ENCODE results near the gene ITIH1. TPM values are rescaled to one million over a fixed set of nuclear protein-coding genes. Genes with fewer than 3 reads are reported as not detected.

The ITIH1 gene
- total RNA-seq, 1 donor from 2014 or later, result not detected

DNA sequence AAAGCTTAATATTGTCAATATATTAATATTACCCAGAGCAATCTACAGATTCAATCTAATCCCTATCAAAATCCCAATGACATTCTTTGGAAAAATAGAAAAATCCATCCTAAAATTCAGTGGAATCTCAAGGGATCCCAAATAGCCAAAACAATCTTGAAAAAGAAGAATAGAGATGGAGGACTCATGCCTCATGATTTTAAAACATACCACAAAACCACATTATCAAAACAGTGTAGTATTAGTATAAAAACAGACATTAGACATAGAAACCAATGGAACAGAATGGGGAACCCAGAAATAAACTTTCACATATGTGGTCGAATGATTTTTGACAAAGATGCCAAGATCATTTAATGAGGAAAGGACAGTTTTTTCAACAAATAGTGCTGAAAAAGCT is 21.3 kb upstream of the ITIH1 start:
- H3K9ac ChIP-seq, result no peak overlapping the region
- no peak for DNase-seq (ENCODE audit: low spot score)
- Mint-ChIP-seq H3K36me3 (peaks cover 40% of the 10 kb centered on the region), H3K4me3 (no peak overlapping the region), H3K9me3 (no peaks in the 10 kb centered on the region), H3K4me1 (no peaks in the 10 kb centered on the region), H3K27me3 (ENCODE audit: insufficient read depth, low read depth) (no peaks in the 10 kb centered on the region), H3K27ac (no peak overlapping the region)
- peaks cover 15% of the 10 kb centered on the region for H3K36me3 ChIP-seq
- H3K4me3 ChIP-seq, result no peak overlapping the region
- no peak for TF ChIP-seq EZH2 (IDR thresholded peaks at IDR 0.05)
- TF ChIP-seq, protein P1, sequence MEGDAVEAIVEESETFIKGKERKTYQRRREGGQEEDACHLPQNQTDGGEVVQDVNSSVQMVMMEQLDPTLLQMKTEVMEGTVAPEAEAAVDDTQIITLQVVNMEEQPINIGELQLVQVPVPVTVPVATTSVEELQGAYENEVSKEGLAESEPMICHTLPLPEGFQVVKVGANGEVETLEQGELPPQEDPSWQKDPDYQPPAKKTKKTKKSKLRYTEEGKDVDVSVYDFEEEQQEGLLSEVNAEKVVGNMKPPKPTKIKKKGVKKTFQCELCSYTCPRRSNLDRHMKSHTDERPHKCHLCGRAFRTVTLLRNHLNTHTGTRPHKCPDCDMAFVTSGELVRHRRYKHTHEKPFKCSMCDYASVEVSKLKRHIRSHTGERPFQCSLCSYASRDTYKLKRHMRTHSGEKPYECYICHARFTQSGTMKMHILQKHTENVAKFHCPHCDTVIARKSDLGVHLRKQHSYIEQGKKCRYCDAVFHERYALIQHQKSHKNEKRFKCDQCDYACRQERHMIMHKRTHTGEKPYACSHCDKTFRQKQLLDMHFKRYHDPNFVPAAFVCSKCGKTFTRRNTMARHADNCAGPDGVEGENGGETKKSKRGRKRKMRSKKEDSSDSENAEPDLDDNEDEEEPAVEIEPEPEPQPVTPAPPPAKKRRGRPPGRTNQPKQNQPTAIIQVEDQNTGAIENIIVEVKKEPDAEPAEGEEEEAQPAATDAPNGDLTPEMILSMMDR (IDR thresholded peaks at IDR 0.05), result no peak
- no peak for TF ChIP-seq EZH2phosphoT487 (IDR thresholded peaks at IDR 0.05)
- H3F3A ChIP-seq (ENCODE audit: low read depth), result no peaks in the 10 kb centered on the region
- no peak overlapping the region for H2AFZ ChIP-seq (replicated peaks)
- no peaks in the 10 kb centered on the region for H3K79me2 ChIP-seq (ENCODE audit: low read depth)
- no peak overlapping the region for H3K27ac ChIP-seq
- no peaks in the 10 kb centered on the region for H3K4me1 ChIP-seq
- no peaks in the 10 kb centered on the region for H3K9me3 ChIP-seq (ENCODE audit: low read depth)
- no peaks in the 10 kb centered on the region for H4K20me1 ChIP-seq (ENCODE audit: low read depth)
- H3K4me2 ChIP-seq, result no peak overlapping the region
- no peaks in the 10 kb centered on the region for H3K27me3 ChIP-seq

DNA sequence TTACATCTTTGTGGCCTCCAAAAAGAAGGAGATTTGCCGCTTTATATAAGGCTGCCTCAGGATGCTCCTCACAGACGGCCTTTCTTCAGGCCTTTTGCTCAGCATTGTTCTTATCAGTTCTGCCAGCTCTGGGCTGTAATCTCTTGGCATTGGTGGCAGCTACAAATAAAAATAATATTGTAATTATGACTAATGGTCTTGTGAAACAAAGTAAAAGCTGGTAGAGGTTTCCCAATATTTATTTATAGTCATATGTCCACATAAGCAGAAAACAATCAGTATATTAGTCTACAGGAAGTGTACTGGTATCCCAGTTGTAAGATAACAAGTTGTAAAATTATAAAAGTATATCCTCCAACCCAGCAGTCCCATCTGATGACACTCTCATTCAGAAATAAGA is 13.9 kb upstream of the ITIH1 start:
- peaks cover 32% of the 10 kb centered on the region for H3K36me3 Mint-ChIP-seq
- TF ChIP-seq, protein P1 (IDR thresholded peaks at IDR 0.05), result no peak
- TF ChIP-seq EZH2 (IDR thresholded peaks at IDR 0.05) (no peak), EZH2phosphoT487 (IDR thresholded peaks at IDR 0.05) (no peak)
- H3K36me3 ChIP-seq, result peaks cover 25% of the 10 kb centered on the region

DNA sequence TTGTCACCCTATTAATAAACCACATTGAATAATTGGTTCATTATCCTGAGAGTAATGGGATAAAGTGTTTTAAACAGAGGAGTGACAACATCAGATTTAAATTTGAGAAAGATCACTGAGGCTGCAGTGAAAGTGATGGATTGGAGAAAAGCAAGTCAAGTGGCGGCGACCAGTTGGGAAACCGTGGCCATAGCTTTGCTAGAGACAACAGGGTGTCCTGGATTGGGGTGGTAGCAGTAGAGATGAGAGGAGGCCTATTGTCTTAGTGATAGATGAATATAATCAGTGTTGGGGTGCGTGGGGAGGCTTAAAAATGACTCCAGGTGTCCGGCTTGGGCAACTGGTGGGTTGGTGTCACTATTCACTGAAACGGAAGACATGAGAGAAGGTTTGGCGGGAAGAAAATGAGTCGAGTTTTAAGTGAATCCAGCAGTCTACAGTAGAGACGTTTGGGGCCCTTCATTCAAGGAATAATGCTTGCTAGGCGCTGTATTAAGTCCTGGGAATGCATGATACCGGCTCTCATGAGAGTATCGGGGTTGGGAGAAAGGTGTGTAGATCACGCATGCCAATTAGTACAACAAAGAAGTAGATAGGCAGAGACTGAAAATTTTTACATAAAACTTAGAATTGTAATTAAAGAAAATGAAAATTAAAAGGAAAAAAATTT is 7.5 kb upstream of the ITIH1 start:
- no peaks in the 10 kb centered on the region for H3K9me3 ChIP-seq (ENCODE audit: low read depth)
- peaks cover 6% of the 10 kb centered on the region for H4K20me1 ChIP-seq (ENCODE audit: low read depth)
- Mint-ChIP-seq H3K27me3 (ENCODE audit: insufficient read depth, low read depth) (no peaks in the 10 kb centered on the region), H3K4me3 (peak overlapping the region; percentile 98), H3K36me3 (peaks cover 14% of the 10 kb centered on the region), H3K27ac (peak overlapping the region; percentile 51), H3K9me3 (no peaks in the 10 kb centered on the region), H3K4me1 (peaks cover 16% of the 10 kb centered on the region)
- peak overlapping the region; percentile 76 for H3K9ac ChIP-seq
- peak overlapping the region; percentile 87 for H2AFZ ChIP-seq (replicated peaks)
- no peaks in the 10 kb centered on the region for H3K27me3 ChIP-seq
- H3K4me3 ChIP-seq, result peak overlapping the region; percentile 89
- H3K4me2 ChIP-seq, result peak overlapping the region; percentile 97
- H3F3A ChIP-seq (ENCODE audit: low read depth), result peaks cover 10% of the 10 kb centered on the region
- H3K4me1 ChIP-seq, result peaks cover 9% of the 10 kb centered on the region
- DNase-seq (ENCODE audit: low spot score), result no peak
- TF ChIP-seq EZH2 (IDR thresholded peaks at IDR 0.05) (no peak), EZH2phosphoT487 (IDR thresholded peaks at IDR 0.05) (no peak)
- TF ChIP-seq, protein P1 (IDR thresholded peaks at IDR 0.05), result no peak
- H3K36me3 ChIP-seq, result peaks cover 6% of the 10 kb centered on the region
- H3K27ac ChIP-seq, result peak overlapping the region; percentile 68
- H3K79me2 ChIP-seq (ENCODE audit: low read depth), result peaks cover 30% of the 10 kb centered on the region

More for the DNA sequence above, 13.9 kb upstream of the ITIH1 start:
- no peaks in the 10 kb centered on the region for H3K4me1 ChIP-seq
- no peak overlapping the region for H3K9ac ChIP-seq
- H3K4me3 Mint-ChIP-seq, result no peak overlapping the region
- H3K9me3 ChIP-seq (ENCODE audit: low read depth), result no peaks in the 10 kb centered on the region
- no peaks in the 10 kb centered on the region for H3F3A ChIP-seq (ENCODE audit: low read depth)
- no peak overlapping the region for H3K27ac ChIP-seq
- H4K20me1 ChIP-seq (ENCODE audit: low read depth), result no peaks in the 10 kb centered on the region
- H3K4me3 ChIP-seq, result no peak overlapping the region
- no peaks in the 10 kb centered on the region for H3K4me1 Mint-ChIP-seq
- H2AFZ ChIP-seq (replicated peaks), result no peak overlapping the region
- no peaks in the 10 kb centered on the region for H3K27me3 Mint-ChIP-seq (ENCODE audit: insufficient read depth, low read depth)
- no peaks in the 10 kb centered on the region for H3K9me3 Mint-ChIP-seq
- no peak overlapping the region for H3K4me2 ChIP-seq
- H3K79me2 ChIP-seq (ENCODE audit: low read depth), result peaks cover 9% of the 10 kb centered on the region
- DNase-seq (ENCODE audit: low spot score), result no peak
- H3K27ac Mint-ChIP-seq, result no peak overlapping the region
- no peaks in the 10 kb centered on the region for H3K27me3 ChIP-seq

All from neural progenitor cell (in vitro differentiated cells).